LNCAP (cell line): ENCODE results near the gene FRAT1.

Experiments used
- CTCF ChIP-seq: fragments of 450-650 bp; IDR thresholded peaks from 2 replicates; pipeline ENCODE4 v1.5.1; 2017; ENCODE audit warnings: mild to moderate bottlenecking

FRAT1 gene

GRCh38 chr10:97320480-97321031, 1.5 kb downstream of the FRAT1 start:
- TF ChIP-seq CTCF = no peak

GRCh38 chr10:97321032-97321803, 2.1 kb downstream of the FRAT1 start:
- no peak for TF ChIP-seq CTCF

DNA sequence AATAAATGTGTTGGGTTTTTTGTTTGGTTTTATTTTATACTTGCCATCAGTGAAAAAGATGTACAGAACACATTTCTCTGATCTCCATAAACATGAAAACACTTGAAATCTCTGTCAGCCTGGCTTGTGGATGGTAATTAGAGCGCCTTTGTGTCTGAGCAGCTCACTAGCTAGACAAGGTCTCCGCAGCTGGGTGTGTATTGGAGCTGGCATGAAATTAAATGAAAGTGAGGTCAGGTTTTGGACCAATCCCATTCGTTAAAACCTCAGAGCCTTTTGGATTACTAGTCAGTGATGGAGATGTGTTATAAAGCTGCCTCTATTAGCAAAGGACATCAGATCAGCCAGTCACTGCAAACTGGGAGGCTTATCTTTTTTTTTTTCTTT, 2.7 kb downstream of the FRAT1 start:
- no peak for TF ChIP-seq CTCF

DNA sequence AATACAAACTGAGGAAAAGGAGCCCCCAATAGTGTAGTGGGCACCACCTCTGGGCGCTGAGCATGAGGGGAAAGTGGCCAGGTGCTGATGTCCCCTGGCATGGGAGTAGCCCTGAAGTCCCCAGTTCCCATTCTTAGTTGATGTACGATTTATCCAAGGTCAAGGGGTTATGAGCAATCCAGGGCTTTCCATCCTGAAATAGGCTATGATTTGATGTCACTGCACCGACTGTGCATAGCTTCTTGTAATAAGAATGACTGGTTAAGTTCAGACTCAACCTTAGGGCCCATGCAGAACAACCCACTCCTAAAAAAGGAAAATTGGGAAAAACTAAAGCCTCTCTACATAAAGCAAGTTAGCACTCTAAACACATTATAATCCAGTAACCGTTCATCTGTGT, 4.4 kb downstream of the FRAT1 start:
- no peak for TF ChIP-seq CTCF

DNA sequence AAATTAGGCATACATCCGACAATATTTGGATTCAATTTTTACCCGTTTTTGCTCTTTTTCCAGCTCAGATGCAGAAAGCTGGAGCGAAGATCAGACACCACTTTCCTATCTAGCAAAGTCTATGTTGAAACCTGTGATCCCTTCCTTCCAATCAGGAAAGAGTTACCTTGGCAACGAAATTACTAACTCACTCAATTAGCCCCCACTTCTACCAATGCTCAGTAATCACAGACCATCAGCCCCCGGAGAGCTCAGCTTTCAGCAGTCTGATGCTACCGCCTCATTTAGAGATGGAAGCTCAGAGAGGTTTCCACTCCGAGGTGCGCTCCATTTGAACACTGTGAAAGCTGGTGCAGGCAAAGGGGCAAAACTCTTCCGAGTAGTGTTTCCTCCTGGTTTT, 6.7 kb downstream of the FRAT1 start:
- TF ChIP-seq CTCF = no peak

DNA sequence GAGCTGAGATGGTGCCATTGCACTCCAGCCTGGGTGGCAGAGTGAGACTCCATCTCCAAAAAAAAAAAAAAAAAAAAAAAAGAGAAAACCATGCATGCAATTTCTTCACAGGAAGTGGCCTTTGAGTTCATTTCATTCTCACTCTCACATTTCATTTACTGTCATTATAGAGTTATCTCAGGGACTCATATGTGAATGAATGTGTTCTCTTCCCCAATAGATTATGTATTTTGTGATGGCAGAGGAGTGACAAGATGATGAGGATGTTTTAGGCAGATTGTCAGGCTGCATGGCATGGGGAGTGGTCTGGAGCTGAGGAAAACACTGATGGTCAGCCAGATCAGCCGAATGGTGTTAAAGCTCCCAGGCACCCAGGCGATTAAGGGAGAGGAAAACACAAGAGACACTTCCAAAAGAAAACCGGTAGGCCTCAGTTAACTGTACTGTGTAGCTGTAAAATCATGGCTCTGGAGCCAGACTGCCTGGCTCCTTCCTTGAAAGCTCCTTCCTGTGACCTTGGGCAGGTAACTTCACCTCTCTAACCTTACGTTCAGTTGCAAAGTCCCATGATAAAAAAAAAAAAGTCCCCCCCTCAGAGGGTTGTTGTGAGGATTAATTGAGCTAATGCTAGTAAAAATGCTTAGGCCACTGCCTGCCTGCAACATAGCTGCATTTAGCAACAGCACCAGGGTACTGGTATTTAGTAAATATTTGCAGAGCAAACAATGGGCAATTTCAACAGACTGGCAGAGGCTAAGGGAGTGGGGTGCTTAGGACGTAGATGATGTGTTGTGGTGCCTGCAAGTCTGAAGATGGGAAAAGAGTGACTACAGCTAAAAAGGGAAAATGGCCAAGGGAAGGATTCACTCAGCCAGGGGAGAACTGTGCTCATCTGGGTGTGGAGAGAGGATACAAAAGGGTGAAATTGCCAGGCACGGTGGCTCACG, 8.6 kb downstream of the FRAT1 start:
- TF ChIP-seq CTCF = no peak

DNA sequence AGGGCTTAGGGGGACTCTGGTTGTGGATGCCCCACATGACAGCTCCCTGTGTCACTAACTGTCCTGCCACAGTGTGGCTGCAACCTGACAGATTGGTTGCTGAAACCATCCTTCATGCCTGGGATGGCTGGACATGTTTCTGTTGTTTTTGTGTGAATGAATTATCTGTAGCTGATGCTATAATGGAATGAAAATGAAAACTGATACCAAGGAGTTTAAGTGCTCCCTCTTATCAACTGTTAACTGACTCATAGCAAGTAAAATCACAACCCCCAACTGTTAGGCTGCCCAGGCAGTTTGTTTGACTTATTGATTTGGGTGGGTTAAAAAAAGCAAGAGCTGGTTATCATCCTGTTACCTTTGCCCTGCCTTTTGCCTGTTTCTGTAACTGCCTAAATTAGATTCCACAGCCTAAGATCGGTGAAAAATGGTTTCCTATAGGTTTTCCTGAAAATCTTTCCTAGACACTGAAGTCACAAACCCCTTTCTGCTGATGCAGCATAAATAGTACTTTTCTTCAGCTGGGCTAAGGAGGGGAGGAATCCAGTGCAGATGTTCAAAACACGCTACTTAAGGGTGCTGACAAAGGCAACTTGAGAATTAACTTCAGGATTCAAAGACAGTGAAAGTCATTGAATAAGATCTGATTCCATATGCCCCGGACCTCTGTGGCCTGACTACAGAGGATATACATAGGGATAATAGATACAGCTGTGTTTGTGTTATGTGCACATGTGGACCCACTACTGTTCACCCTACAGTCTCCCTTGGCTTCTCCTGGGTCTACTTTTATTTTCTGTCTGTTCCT, 9.8 kb downstream of the FRAT1 start:
- TF ChIP-seq CTCF = no peak
